ENCODE data around the gene GDF11.

DNA sequence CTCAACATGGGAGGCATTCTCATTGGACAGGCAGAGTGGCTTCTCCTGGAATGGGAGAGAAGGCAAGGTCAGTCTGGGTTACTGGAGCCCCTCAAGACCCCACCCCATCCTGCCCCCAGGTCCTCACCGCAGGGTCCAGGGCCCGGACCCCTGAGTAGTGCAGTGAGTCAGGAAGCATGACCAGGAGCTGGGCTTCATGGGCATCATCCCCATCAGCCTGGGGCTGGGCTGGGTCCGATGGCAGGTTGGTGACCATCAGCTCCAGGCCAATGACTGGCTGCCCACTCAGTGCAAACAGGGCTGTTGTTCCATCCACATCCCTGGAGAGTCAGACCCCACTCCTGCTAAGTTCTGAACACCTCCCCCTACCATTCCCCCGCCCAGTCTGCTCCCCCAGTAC, 48.3 kb upstream of the GDF11 start:
- TF ChIP-seq, protein P1, sequence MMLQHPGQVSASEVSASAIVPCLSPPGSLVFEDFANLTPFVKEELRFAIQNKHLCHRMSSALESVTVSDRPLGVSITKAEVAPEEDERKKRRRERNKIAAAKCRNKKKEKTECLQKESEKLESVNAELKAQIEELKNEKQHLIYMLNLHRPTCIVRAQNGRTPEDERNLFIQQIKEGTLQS (IDR thresholded peaks at IDR 0.05), result no peak
- TF ChIP-seq POLR2A (IDR thresholded peaks at IDR 0.05; ENCODE audit: borderline replicate concordance, extremely low read depth, insufficient read depth, insufficient read length), result no peak
- TF ChIP-seq, protein P2, sequence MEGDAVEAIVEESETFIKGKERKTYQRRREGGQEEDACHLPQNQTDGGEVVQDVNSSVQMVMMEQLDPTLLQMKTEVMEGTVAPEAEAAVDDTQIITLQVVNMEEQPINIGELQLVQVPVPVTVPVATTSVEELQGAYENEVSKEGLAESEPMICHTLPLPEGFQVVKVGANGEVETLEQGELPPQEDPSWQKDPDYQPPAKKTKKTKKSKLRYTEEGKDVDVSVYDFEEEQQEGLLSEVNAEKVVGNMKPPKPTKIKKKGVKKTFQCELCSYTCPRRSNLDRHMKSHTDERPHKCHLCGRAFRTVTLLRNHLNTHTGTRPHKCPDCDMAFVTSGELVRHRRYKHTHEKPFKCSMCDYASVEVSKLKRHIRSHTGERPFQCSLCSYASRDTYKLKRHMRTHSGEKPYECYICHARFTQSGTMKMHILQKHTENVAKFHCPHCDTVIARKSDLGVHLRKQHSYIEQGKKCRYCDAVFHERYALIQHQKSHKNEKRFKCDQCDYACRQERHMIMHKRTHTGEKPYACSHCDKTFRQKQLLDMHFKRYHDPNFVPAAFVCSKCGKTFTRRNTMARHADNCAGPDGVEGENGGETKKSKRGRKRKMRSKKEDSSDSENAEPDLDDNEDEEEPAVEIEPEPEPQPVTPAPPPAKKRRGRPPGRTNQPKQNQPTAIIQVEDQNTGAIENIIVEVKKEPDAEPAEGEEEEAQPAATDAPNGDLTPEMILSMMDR (IDR thresholded peaks at IDR 0.05 in 2 of 3, conservative IDR thresholded peaks at IDR 0.05 in 1 of 3; ENCODE audit: borderline replicate concordance in 1 of 3, insufficient read depth in 1 of 3, low read depth in 2 of 3, low read length in 2 of 3), result no peak
- no peak for TF ChIP-seq EZH2phosphoT487 (IDR thresholded peaks at IDR 0.05; ENCODE audit: borderline replicate concordance)
- TF ChIP-seq EZH2 (IDR thresholded peaks at IDR 0.05), result no peak
- no peak for TF ChIP-seq SP1 (IDR thresholded peaks at IDR 0.05; ENCODE audit: low read depth)
